ENCODE results near the gene OSBPL8.

The OSBPL8 gene

GRCh38 chr12:76308866-76309265, 250.7 kb downstream of the OSBPL8 start:
- no peak for DNase-seq (ENCODE audit: low read depth)
- TF ChIP-seq, protein P1, sequence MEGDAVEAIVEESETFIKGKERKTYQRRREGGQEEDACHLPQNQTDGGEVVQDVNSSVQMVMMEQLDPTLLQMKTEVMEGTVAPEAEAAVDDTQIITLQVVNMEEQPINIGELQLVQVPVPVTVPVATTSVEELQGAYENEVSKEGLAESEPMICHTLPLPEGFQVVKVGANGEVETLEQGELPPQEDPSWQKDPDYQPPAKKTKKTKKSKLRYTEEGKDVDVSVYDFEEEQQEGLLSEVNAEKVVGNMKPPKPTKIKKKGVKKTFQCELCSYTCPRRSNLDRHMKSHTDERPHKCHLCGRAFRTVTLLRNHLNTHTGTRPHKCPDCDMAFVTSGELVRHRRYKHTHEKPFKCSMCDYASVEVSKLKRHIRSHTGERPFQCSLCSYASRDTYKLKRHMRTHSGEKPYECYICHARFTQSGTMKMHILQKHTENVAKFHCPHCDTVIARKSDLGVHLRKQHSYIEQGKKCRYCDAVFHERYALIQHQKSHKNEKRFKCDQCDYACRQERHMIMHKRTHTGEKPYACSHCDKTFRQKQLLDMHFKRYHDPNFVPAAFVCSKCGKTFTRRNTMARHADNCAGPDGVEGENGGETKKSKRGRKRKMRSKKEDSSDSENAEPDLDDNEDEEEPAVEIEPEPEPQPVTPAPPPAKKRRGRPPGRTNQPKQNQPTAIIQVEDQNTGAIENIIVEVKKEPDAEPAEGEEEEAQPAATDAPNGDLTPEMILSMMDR (IDR thresholded peaks at IDR 0.05; ENCODE audit: low read depth, low read length, missing control alignments) = no peak
- no peak overlapping the region for H3K4me3 ChIP-seq (ENCODE audit: low read depth, low read length)

GRCh38 chr12:76307083-76307482, 252.5 kb downstream of the OSBPL8 start:
- DNase-seq (ENCODE audit: low read depth) = no peak
- H3K4me3 ChIP-seq (ENCODE audit: low read depth, low read length) = no peak overlapping the region
- TF ChIP-seq, protein P1 (IDR thresholded peaks at IDR 0.05; ENCODE audit: low read depth, low read length, missing control alignments) = no peak

DNA sequence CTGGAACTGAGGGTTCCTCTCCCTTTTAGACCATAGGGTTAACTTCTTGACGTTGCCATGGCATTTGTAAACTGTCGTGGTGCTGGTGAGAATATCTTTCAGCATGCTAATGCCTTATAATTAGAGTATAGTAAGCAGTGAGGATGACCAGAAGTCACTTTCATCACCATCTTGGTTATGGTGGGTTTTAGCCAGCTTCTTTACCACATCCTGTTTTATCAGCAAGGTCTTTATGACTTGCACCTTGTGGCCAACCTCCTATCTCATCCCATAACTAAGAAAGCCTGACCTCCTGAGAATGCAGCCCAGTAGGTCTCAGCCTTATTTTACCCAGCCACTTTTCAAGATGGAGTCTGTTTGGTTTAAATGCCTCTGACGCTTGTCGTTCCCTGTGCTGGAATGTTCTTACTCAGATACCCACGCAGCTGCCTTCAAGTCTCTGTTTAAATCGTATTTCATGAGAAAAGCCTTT, 255.5 kb downstream of the OSBPL8 start:
- H3K4me3 ChIP-seq (ENCODE audit: low read depth, low read length) = no peak overlapping the region
- TF ChIP-seq, protein P1 (IDR thresholded peaks at IDR 0.05; ENCODE audit: low read depth, low read length, missing control alignments) = no peak
- no peak for DNase-seq (ENCODE audit: low read depth)

GRCh38 chr12:76303365-76303764, 256.2 kb downstream of the OSBPL8 start:
- TF ChIP-seq, protein P1 (IDR thresholded peaks at IDR 0.05; ENCODE audit: low read depth, low read length, missing control alignments) = no peak
- no peak overlapping the region for H3K4me3 ChIP-seq (ENCODE audit: low read depth, low read length)
- DNase-seq (ENCODE audit: low read depth) = no peak

Measured in GM12864 (cell line).